Measurements from ENCODE around the gene INTS11. TPM values are rescaled to one million over a fixed set of nuclear protein-coding genes. Genes with fewer than 3 reads are reported as not detected.

The INTS11 gene
- total and polyA plus RNA-seq, 2 experiments from 2014 or later, result 75.8 to 124 TPM

GRCh38 chr1:1275836-1276235 is 48.6 kb downstream of the INTS11 start:
- DNase-seq (ENCODE audit: low read depth in 1 of 2, low spot score in 1 of 2), result no peak
- no peaks in the 10 kb centered on the region for H3K9me3 ChIP-seq (ENCODE audit: low read depth)
- no peak overlapping the region for H3K4me3 ChIP-seq
- H3K36me3 ChIP-seq, result no peaks in the 10 kb centered on the region
- H3K4me1 ChIP-seq (ENCODE audit: low read depth), result peaks cover 14% of the 10 kb centered on the region
- no peaks in the 10 kb centered on the region for H3K27me3 ChIP-seq
- no peak overlapping the region for H3K27ac ChIP-seq
- no peak for TF ChIP-seq CTCF (IDR thresholded peaks at IDR 0.05; ENCODE audit: low read depth, low read length)

GRCh38 chr1:1274931-1275431 is 49.5 kb downstream of the INTS11 start:
- no peak overlapping the region for H3K4me3 ChIP-seq
- H3K36me3 ChIP-seq, result no peaks in the 10 kb centered on the region
- H3K27ac ChIP-seq, result no peak overlapping the region
- no peaks in the 10 kb centered on the region for H3K9me3 ChIP-seq (ENCODE audit: low read depth)
- H3K4me1 ChIP-seq (ENCODE audit: low read depth), result peaks cover 19% of the 10 kb centered on the region
- H3K27me3 ChIP-seq, result no peaks in the 10 kb centered on the region
- DNase-seq (ENCODE audit: low read depth in 1 of 2, low spot score in 1 of 2), result no peak
- no peak for TF ChIP-seq CTCF (IDR thresholded peaks at IDR 0.05; ENCODE audit: low read depth, low read length)

- Histone ChIP-seq H3K4me3 (peak overlapping the region; percentile 77), H3K4me1 (ENCODE audit: low read depth) (peaks cover 19% of the 10 kb centered on the region), H3K27me3 (no peaks in the 10 kb centered on the region), H3K27ac (peak overlapping the region; percentile 56), H3K36me3 (no peaks in the 10 kb centered on the region), H3K9me3 (ENCODE audit: low read depth) (no peaks in the 10 kb centered on the region)
- no peak for DNase-seq (ENCODE audit: low read depth in 1 of 2, low spot score in 1 of 2)
- TF ChIP-seq CTCF (IDR thresholded peaks at IDR 0.05; ENCODE audit: low read depth, low read length), result no peak
Observed at GRCh38 chr1:1274299-1274930, 50.0 kb downstream of the INTS11 start.

GRCh38 chr1:1273512-1274298 is 50.8 kb downstream of the INTS11 start, which contains the start of gene UBE2J2:
TSS of gene UBE2J2 (minus strand) at chr1:1273854. CDS start at chr1:1267992, 5,862 bp downstream.
- Histone ChIP-seq H3K4me1 (ENCODE audit: low read depth) (peaks cover 19% of the 10 kb centered on the region), H3K27ac (peak within 1 kb of the TSS; percentile 92), H3K4me3 (peak within 1 kb of the TSS; percentile 77), H3K36me3 (no peaks in the 10 kb centered on the region), H3K27me3 (no peaks in the 10 kb centered on the region), H3K9me3 (ENCODE audit: low read depth) (no peaks in the 10 kb centered on the region)
- TF ChIP-seq CTCF (IDR thresholded peaks at IDR 0.05; ENCODE audit: low read depth, low read length), result no peak
- peak; percentile 95 to 96 for DNase-seq (ENCODE audit: low read depth in 1 of 2, low spot score in 1 of 2)

GRCh38 chr1:1273209-1273511 is 51.3 kb downstream of the INTS11 start:
- H3K4me1 ChIP-seq (ENCODE audit: low read depth), result peaks cover 19% of the 10 kb centered on the region
- H3K36me3 ChIP-seq, result no peaks in the 10 kb centered on the region
- H3K4me3 ChIP-seq, result peak overlapping the region; percentile 77
- no peaks in the 10 kb centered on the region for H3K27me3 ChIP-seq
- no peak for TF ChIP-seq CTCF (IDR thresholded peaks at IDR 0.05; ENCODE audit: low read depth, low read length)
- peak overlapping the region; percentile 92 for H3K27ac ChIP-seq
- peak in 1 of 2 donors; percentile 42 for DNase-seq (ENCODE audit: low read depth in 1 of 2, low spot score in 1 of 2)
- H3K9me3 ChIP-seq (ENCODE audit: low read depth), result no peaks in the 10 kb centered on the region

All from cardiac muscle cell (in vitro differentiated cells and primary cell).